GM21447 (cell line): ENCODE measurements around the gene MEOX1.

Experiments used
- ATAC-seq: cut with Tn5 transposase; IDR thresholded peaks from one replicate; pipeline ENCODE4 v1.9.1; 2021; ENCODE audit not compliant: unreplicated experiment

MEOX1 gene

GRCh38 chr17:43595466-43595865 lies 66.3 kb downstream of the MEOX1 start:
- no peak for ATAC-seq

DNA sequence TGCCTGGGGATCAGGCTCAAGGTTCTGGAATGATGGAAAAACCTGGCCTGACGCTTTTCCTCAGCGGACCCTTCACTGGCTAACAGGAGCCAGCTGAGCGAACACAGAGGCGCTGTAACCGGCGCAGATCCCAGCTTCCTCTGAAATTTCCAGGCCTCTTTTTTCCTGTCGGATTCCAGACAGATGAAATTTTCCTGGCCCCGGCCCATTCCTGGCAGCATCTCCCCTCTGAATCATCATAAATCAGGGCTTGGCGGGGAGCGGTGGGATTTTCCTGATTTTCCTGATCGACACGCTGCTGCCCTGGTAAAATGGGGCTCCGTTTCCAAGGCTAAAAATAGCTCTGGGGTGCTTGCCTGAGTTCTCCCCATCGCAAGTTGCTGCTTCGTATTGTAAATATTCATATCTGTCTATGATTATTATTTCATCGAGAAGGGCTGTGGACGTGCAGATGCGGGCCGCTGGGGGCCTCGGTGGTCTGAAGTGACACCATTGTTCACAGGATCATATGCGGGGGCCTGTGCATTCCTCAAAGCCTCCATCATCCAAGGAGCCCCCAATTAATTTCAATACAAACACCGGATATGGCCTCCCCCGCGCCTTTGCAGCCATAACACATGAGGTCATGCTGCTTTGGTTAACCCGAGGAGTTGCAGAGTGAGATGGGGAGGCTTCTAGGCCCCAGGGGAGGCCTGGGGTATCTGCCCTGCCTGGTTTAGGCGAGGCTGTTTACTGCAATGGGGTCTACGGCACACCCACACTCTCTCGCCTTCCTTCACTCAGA lies 69.8 kb downstream of the MEOX1 start:
- ATAC-seq: no peak

GRCh38 chr17:43591001-43591400 lies 70.7 kb downstream of the MEOX1 start:
- no peak for ATAC-seq
